Stimulated activated CD8-positive, alpha-beta memory T cell treated with anti-CD3 and anti-CD28 coated beads, Interleukin-15, amount 100 ng/mL, for 4 hours (primary cell): ENCODE measurements around the gene GSTT2B.
"Not testable (repeated sequence)": the region's sequence is repeated elsewhere in the genome, so short reads cannot be mapped to it uniquely, and the experiment has no call there.

Experiments
- DNase-seq, 2 donors: peaks; one replicate each; pipeline ENCODE4 v3.0.0-alpha.2; 2020; ENCODE audit warnings: low read depth in 2 of 2

Gene GSTT2B, protein sequence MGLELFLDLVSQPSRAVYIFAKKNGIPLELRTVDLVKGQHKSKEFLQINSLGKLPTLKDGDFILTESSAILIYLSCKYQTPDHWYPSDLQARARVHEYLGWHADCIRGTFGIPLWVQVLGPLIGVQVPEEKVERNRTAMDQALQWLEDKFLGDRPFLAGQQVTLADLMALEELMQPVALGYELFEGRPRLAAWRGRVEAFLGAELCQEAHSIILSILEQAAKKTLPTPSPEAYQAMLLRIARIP

GRCh38 chr22:23961084-23961771, at the start of gene GSTT2B:
Gene GSTT2B, minus strand, starts transcription at chr22:23961195. Its CDS starts 64 bp downstream, at chr22:23961131.
- DNase-seq, result not testable (repeated sequence)

DNA sequence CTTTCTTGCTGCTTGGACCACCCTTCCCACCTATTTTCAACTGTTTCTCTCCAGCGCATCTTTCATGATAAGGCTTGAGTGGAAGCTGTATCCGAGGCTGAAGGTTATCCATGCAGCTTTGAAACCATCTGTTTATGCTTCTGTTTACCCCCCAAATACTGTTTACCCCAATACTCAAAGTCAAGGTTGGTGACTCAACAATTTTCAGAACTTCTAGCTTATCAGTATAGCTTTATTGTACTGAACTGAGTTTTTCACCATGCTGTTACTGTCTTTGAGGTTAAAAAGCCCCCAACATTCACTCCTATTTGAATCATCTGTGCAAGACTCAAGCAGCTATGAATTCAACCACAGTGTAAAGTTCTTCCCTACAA, 49.0 kb upstream of the GSTT2B start:
- no peak for DNase-seq

- DNase-seq, result no peak
These were observed 48.4 kb upstream of the GSTT2B start for GRCh38 chr22:24009227-24010017.

DNA sequence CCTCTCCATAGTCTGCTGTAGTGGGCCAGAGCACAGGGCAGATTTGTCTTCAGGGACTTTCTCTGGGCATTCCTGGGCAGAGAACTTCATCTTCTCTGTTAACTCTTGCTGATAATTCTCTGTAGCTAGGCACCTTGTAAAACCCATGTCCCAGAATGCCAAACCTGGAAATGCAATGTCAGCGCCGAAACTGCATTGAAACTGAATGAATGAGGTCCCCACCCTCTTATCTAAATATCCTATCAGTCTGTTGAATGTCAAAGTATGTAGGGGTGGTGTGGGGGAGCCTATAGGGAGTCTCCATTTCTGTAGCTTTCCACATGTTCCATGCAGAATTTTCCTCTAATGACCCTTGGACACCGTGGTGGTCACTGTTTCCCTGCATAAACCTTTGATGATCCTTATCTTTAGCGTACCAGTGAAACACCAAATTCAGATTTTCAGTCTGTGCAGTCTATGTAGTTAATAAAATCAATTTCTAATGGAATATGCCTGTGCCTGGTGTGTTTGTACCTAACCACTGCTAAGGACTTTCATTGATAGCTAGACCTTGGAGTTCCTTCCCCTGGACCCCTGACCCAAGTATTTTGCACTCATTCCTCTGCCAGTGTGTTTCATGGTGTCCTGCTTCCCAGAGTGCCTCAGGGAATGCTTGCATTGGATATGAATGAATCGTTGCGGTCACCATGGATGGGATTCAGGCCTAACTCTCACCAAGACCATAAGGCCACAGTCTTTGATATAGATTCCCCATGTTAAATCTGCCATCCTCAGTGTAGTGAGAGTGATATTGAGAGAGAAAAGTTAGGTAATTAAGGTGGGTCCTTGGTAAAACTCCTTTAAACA, 47.6 kb upstream of the GSTT2B start:
- no peak for DNase-seq

DNA sequence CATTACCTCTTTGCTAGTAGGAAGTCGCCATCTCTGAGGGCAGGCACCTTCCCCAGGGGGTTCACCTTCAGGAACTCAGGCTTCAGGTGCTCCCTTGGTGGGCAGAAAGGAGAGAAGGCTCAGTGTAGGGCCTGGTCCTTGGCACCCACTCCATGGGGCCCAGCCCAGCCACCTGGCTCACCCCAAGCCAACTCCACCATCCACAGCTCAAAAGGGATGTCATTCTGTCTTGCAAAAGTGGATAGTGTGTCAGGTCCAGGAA, 47.0 kb upstream of the GSTT2B start:
- no peak for DNase-seq

DNA sequence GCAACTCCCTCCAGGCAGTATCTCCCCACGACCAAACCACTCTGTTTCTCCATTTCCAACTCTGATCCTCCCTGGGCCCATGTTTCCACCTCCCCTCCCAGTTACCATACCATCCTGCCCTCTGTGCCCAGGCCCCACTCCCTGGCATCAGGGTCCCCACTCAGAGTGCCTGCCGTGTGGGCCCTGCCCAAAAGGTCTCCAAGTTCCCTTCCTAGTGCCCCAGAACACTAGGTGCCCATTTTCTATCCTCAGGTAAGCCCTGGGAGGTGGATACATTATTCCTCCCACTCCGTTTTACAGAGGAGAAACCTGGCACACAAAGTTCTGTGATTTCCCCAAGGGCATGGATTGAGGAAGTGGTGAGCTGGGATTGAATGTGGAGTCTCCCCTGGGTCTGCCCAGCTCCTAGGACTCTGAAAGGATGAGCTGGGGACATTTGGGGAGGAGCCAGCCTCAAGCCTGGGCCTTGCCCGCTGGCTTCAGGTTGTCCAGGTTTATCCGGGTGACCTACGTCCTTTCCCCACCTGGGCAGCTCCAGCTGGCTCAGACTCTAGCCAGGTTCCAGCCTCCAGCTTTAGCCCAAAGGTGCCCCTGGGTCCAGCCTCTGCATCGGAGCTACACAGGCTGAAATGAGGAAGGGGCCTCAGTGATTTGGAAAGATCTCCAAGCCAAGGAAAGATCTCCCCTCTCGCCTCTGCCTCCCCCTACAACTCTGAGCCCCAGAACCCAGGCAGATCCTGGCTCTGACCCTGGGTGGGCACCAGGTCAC, 46.4 kb upstream of the GSTT2B start:
- DNase-seq, result no peak

GRCh38 chr22:24006914-24007214, 45.9 kb upstream of the GSTT2B start:
- DNase-seq, result no peak

GRCh38 chr22:24006207-24006913, 45.4 kb upstream of the GSTT2B start:
- DNase-seq, result no peak

GRCh38 chr22:24005201-24005600, 44.2 kb upstream of the GSTT2B start, which contains the start of gene GSTT4:
Gene GSTT4, minus strand, starts transcription at chr22:24005453. Its CDS starts 97 bp downstream, at chr22:24005356.
- no peak for DNase-seq

- DNase-seq, result no peak
These were observed 42.9 kb upstream of the GSTT2B start for GRCh38 chr22:24003887-24004286.

DNA sequence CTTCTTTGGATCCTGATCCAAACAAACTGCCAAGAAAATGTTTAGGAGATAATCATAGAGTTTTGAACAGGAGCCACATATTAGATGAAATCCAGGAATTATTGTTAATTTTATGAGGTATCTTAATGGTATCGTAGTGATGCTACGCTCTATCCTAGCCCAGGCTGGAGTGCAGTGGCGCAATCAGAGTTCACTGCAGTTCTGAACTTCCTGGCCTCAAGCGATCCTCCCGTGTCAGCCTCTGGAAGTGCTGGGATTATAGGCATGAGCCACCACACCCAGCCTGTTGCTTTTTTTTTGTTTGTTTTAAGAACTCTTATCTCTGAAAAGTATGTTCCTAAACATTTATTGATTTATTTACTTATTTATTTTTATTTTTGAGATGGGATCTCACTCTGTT, 41.9 kb upstream of the GSTT2B start:
- no peak for DNase-seq

- DNase-seq, result no peak
These were observed 41.3 kb upstream of the GSTT2B start for GRCh38 chr22:24002272-24002671.

- no peak for DNase-seq
These were observed 40.3 kb upstream of the GSTT2B start for GRCh38 chr22:24001314-24001713.

GRCh38 chr22:23999779-24000178, 38.8 kb upstream of the GSTT2B start:
- DNase-seq, result not testable (repeated sequence)

DNA sequence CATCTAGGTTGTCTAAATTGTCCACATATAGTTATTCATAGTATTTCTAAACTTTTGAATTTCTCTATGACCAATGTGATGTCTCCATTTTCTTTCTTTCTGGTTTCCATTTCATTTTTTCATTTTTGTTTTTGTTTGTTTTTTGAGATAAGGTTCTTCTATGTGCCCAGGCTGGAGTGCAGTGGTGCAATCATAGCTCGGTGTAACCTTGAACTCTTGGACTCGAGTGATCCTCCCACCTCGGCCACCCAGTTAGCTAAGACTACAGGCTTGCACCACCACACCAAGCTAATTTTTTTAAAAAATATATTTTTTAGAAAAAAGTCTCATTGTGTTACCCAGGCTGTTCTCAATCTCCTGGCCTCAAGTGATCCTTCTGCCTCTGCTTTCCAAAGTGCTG, 36.1 kb upstream of the GSTT2B start:
- no peak for DNase-seq

GRCh38 chr22:23993581-23994177, 32.7 kb upstream of the GSTT2B start:
- not testable (repeated sequence) for DNase-seq

GRCh38 chr22:23993080-23993479, 32.1 kb upstream of the GSTT2B start:
- not testable (repeated sequence) for DNase-seq

DNA sequence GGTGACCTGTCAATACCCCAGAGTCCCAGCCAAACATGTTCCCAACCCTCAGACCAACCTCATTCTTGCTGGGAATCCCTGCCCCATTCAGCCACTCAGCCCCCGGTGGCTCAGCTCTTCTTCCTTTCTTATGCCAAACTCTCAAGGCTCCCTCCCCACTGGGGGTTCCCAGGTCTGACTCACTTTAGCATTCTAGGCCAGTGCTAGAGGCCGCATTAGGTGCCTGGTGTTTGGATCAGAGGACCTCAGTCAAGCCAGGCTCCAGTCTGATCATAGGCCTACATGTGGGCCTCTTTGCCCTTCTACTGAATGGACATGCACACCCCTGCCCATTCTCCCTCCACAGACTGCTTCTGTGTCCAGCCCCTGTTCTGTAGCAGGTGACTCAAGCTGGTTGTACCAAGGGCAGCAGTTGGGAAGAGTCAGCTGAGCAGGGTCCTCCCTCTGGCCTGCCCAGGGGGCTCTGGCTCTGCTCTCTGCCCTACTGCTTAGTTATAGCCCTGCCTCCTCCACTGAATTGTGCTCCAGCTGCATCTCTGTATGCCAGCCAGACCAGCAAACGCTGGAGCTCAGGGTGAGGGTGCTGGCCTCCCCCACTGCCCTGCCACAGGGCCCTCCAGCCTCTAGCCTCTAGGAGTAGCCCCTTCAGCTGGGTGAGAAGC, 28.7 kb upstream of the GSTT2B start:
- not testable (repeated sequence) for DNase-seq

DNA sequence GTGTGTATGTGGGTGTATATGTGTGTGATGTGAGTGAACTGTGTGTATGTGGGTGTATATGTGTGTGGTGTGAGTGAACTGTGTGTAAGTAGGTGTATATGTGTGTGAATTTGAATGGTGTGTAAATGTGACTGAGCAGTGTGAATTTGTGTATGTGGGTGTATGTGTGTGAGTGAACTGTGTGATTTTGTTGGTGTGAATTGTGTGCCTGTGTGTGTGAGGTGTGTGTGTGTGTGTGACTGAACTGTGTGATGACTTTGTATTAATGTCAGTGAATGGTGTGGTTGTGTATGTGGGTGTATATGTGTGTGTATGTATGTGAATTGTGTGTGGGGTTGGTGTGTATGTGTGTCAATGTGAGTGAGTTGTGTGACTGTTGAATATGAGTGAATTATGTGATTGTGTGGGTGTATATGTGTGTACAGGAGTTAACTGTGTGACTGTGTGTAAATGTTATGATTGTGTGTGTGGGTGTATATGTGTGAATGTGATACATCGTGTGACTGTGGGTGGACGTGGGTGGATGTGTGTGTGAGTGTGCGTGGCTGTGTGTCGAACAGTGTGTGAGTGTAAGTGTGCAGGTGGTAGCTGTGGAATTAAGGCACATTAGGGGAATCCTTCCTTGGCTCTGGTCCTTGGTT, 25.7 kb upstream of the GSTT2B start:
- DNase-seq, result not testable (repeated sequence)
